ENCODE data around the gene CSDE1. TPM values are rescaled to one million over a fixed set of nuclear protein-coding genes. Genes with fewer than 3 reads are reported as not detected.
"Not testable (repeated sequence)": the region's sequence is repeated elsewhere in the genome, so short reads cannot be mapped to it uniquely, and the experiment has no call there.

Gene CSDE1
- total and polyA plus RNA-seq, 2 experiments from 2014 or later = 161 to 802 TPM

DNA sequence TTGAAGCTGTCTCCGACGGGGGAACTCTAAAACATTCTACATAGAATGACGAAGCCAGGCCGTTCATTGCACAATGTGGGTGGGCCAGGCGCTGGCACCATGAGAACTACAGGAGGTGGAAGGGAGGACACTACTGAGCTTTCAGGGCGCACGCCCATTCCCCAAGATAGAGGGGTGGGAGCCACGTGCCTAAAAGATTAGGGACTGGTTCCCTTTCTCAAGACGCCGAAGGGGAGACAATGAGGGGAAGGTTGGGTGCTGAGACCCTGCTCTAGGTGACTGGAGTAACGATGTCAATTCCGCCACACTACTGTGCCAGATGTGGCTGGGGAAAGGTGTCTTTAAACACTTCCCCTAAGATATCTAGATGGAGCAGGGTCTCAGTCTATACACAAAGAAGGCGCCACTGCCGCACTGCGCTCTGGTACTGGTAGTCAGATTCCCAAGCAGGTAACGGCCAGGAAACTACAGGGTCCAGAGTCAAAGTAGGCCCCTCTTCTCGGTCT, 782 bp downstream of the CSDE1 start:
- under 1% methylated on average over 17 of the region's 17 CpGs for WGBS (ENCODE audit: low lambda C conversion rate, missing lambda C conversion rate)
- Histone ChIP-seq H3K9me2 (replicated peaks; ENCODE audit: insufficient read depth) (no peaks in the 10 kb centered on the region), H3K79me2 (peaks cover 52% of the 10 kb centered on the region), H3K4me3 (peak overlapping the region; percentile 74), H3K36me3 (replicated peaks; ENCODE audit: insufficient read depth, low read depth) (no peaks in the 10 kb centered on the region), H2AFZ (no peak overlapping the region), H4K20me1 (ENCODE audit: insufficient read depth, poor library complexity, severe bottlenecking) (peaks cover 52% of the 10 kb centered on the region), H3K9me3 (ENCODE audit: low read depth) (no peaks in the 10 kb centered on the region), H3K27me3 (no peaks in the 10 kb centered on the region), H3K4me2 (peak overlapping the region; percentile 90), H3K27ac (peak overlapping the region; percentile 99), H3K4me1 (ENCODE audit: insufficient read depth) (peaks cover 26% of the 10 kb centered on the region)
- DNase-seq (ENCODE audit: low spot score) = peak; percentile 63
- TF ChIP-seq, protein P1, sequence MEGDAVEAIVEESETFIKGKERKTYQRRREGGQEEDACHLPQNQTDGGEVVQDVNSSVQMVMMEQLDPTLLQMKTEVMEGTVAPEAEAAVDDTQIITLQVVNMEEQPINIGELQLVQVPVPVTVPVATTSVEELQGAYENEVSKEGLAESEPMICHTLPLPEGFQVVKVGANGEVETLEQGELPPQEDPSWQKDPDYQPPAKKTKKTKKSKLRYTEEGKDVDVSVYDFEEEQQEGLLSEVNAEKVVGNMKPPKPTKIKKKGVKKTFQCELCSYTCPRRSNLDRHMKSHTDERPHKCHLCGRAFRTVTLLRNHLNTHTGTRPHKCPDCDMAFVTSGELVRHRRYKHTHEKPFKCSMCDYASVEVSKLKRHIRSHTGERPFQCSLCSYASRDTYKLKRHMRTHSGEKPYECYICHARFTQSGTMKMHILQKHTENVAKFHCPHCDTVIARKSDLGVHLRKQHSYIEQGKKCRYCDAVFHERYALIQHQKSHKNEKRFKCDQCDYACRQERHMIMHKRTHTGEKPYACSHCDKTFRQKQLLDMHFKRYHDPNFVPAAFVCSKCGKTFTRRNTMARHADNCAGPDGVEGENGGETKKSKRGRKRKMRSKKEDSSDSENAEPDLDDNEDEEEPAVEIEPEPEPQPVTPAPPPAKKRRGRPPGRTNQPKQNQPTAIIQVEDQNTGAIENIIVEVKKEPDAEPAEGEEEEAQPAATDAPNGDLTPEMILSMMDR (IDR thresholded peaks at IDR 0.05; ENCODE audit: poor library complexity) = no peak
- TF ChIP-seq EZH2phosphoT487 (IDR thresholded peaks at IDR 0.05; ENCODE audit: low read depth, severe bottlenecking, unreplicated experiment) (no peak), EZH2 (IDR thresholded peaks at IDR 0.05; ENCODE audit: borderline replicate concordance) (no peak)

DNA sequence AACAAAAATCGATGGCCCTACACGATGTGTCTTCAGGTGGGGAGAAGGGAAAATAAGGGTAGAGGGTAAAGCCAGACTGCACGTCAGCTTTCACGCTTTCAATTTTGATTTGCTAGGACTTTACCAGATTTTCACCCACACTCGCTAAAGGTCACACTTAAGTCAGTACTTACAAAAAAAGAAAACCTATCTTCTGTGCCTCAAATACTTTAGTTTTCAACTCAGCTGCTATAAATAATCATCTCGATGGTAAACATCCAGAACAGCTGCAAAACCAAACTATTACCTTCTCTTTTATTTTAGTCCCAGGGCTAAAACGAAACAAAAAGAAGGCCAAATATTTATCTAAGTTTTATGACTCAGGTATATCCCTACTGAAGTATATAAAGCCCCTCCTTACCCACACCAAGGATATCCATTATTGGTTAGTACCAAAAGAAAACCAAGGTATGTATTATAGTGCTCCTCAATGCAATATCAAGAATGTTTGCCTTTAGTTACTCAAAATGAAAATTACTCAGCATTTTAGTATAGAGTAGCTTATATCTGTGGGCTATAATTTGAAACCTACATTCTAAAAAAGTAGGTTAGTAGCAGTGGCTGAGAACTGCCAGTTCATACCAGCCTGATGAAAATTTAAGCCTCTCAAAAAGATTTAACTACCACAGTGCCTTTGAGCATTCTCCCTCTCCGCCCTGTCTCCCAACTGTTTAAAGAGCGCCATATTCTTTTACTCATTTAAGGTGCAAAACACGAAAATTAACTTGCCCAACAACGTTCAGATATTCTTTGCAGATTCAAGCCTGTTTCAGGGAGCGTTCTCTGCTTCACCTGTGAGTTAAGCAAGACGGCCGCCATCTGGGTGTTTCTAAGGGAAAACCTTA, 1.5 kb downstream of the CSDE1 start:
- H3K9me3 ChIP-seq (ENCODE audit: low read depth) = no peaks in the 10 kb centered on the region
- H3K79me2 ChIP-seq = peaks cover 60% of the 10 kb centered on the region
- H3K36me3 ChIP-seq (replicated peaks; ENCODE audit: insufficient read depth, low read depth) = no peaks in the 10 kb centered on the region
- 26% methylated on average over 14 of the region's 14 CpGs for WGBS (ENCODE audit: low lambda C conversion rate, missing lambda C conversion rate)
- peak overlapping the region; percentile 74 for H3K4me3 ChIP-seq
- H3K9me2 ChIP-seq (replicated peaks; ENCODE audit: insufficient read depth) = no peaks in the 10 kb centered on the region
- TF ChIP-seq EZH2phosphoT487 (IDR thresholded peaks at IDR 0.05; ENCODE audit: low read depth, severe bottlenecking, unreplicated experiment) (no peak), EZH2 (IDR thresholded peaks at IDR 0.05; ENCODE audit: borderline replicate concordance) (no peak)
- TF ChIP-seq, protein P1 (IDR thresholded peaks at IDR 0.05; ENCODE audit: poor library complexity) = no peak
- peak overlapping the region; percentile 90 for H3K4me2 ChIP-seq
- no peaks in the 10 kb centered on the region for H3K27me3 ChIP-seq
- no peak overlapping the region for H2AFZ ChIP-seq
- peaks cover 26% of the 10 kb centered on the region for H3K4me1 ChIP-seq (ENCODE audit: insufficient read depth)
- no peak for DNase-seq (ENCODE audit: low spot score)
- H3K27ac ChIP-seq = peak overlapping the region; percentile 99
- peaks cover 59% of the 10 kb centered on the region for H4K20me1 ChIP-seq (ENCODE audit: insufficient read depth, poor library complexity, severe bottlenecking)

DNA sequence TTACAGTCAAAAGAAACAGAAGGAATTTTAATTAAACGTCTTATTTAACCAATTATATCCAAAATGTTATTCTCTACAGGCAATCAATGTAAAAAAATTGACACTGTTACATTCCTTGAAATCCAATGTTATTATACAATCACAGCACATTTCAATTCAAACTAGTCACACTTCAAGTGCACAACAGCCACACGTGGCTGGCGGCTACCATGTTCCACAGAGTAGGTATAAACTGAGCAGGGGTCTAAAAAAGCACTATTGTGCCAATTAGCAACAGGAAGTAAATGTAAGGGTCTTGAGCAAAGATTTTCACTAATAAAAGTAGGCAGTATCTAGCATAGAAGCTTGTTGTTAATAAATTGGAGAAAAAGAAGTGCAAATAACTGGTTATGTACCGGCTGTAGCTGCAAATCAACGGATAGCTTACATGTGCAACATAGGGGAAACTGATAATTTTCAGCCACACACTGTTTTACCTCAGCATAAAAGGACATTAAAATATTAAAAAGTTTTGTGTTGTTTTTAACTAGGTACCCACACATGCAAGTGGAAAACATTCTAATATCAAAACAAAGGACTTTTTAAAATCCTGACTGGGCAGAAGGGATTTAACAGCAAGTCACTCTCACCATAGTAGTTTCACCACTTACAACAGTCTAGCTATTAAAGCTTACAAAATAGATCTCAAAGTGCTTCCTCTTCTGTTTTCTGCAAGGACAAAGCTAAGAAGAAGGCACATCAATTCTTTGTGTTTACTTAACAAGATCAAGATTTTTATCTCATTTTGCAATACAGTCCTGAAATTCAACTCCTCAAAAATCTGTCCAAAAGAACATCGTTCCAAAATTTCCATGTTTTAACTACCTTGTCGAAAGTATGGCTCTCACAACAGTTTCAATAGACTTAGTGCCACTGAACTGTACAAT, 2.5 kb downstream of the CSDE1 start:
- Histone ChIP-seq H3K27me3 (no peaks in the 10 kb centered on the region), H3K9me3 (ENCODE audit: low read depth) (no peaks in the 10 kb centered on the region), H3K4me2 (peak overlapping the region; percentile 90), H3K79me2 (peaks cover 70% of the 10 kb centered on the region), H3K4me1 (ENCODE audit: insufficient read depth) (peaks cover 26% of the 10 kb centered on the region), H4K20me1 (ENCODE audit: insufficient read depth, poor library complexity, severe bottlenecking) (peaks cover 69% of the 10 kb centered on the region), H2AFZ (no peak overlapping the region), H3K4me3 (peak overlapping the region; percentile 74), H3K36me3 (replicated peaks; ENCODE audit: insufficient read depth, low read depth) (no peaks in the 10 kb centered on the region), H3K27ac (peak overlapping the region; percentile 99), H3K9me2 (replicated peaks; ENCODE audit: insufficient read depth) (no peaks in the 10 kb centered on the region)
- TF ChIP-seq, protein P1 (IDR thresholded peaks at IDR 0.05; ENCODE audit: poor library complexity) = no peak
- TF ChIP-seq EZH2 (IDR thresholded peaks at IDR 0.05; ENCODE audit: borderline replicate concordance) (no peak), EZH2phosphoT487 (IDR thresholded peaks at IDR 0.05; ENCODE audit: low read depth, severe bottlenecking, unreplicated experiment) (no peak)
- DNase-seq (ENCODE audit: low spot score) = no peak
- 64% methylated on average over 7 of the region's 7 CpGs for WGBS (ENCODE audit: low lambda C conversion rate, missing lambda C conversion rate)

DNA sequence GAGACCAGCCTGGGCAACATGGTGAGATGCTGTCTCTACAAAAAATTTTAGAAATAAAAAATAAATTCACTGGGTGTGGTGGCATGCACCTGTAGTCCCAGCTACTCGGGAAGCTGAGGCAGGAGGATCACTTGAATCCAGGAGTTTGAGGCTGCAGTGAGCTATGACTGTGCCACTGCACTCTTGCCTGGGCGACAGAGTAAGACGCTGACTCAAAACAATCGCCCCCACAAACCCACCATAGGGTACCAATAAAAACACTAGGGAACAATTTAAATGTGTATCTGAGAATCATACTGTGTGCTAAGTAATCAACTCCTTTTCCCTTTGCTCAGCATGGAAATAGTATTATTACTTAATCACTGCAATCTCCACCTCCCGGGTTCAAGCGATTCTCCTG, 4.1 kb downstream of the CSDE1 start:
- peaks cover 85% of the 10 kb centered on the region for H3K79me2 ChIP-seq
- not testable (repeated sequence) for H3K4me3 ChIP-seq; H3K9me3 ChIP-seq (ENCODE audit: low read depth); H3K27ac ChIP-seq; H3K36me3 ChIP-seq (replicated peaks; ENCODE audit: insufficient read depth, low read depth); H2AFZ ChIP-seq; H3K27me3 ChIP-seq; H3K9me2 ChIP-seq (replicated peaks; ENCODE audit: insufficient read depth); DNase-seq (ENCODE audit: low spot score)
- H3K4me2 ChIP-seq = peak overlapping the region; percentile 90
- peaks cover 85% of the 10 kb centered on the region for H4K20me1 ChIP-seq (ENCODE audit: insufficient read depth, poor library complexity, severe bottlenecking)
- WGBS (ENCODE audit: low lambda C conversion rate, missing lambda C conversion rate) = 96% methylated on average over 6 of the region's 6 CpGs
- peaks cover 29% of the 10 kb centered on the region for H3K4me1 ChIP-seq (ENCODE audit: insufficient read depth)

Data from hepatocyte (in vitro differentiated cells).